Mammary epithelial cell (primary cell): ENCODE results near the gene HDAC10.

Experiments
- CTCF ChIP-seq, 2 donors: IDR thresholded peaks in 1 of 2; conservative IDR thresholded peaks in 1 of 2; 2 replicates each; pipeline ENCODE4 v1.5.1; 2011 to 2012; ENCODE audit warnings: inconsistent platforms in 2 of 2, low read length in 2 of 2, mild to moderate bottlenecking in 2 of 2, control low read depth in 1 of 2, low read depth in 1 of 2; ENCODE audit not compliant: insufficient read depth in 1 of 2; ENCODE audit errors: extremely low read depth in 1 of 2
- EZH2 ChIP-seq: IDR thresholded peaks from 2 replicates; pipeline ENCODE4 v1.6.1; 2012; ENCODE audit warnings: low read length, inconsistent platforms, borderline replicate concordance

- TF ChIP-seq CTCF (conservative IDR thresholded peaks at IDR 0.05 in 1 of 2, IDR thresholded peaks at IDR 0.05 in 1 of 2; ENCODE audit: extremely low read depth in 1 of 2, insufficient read depth in 1 of 2, low read depth in 1 of 2, low read length in 2 of 2) (peak; percentile 50 to 51), EZH2 (no peak)
These were observed 14.2 kb downstream of the HDAC10 start for GRCh38 chr22:50236731-50237409.
